Gastrocnemius medialis (tissue), 4 donors: ENCODE data around the gene ACVR2A.

Experiments
- POLR2A ChIP-seq, 2 donors: fragments of 450-650 bp; IDR thresholded peaks; one replicate each; pipeline ENCODE4 v1.6.1; 2017; ENCODE audit warnings: antibody characterized with exemption in 2 of 2, mild to moderate bottlenecking in 2 of 2, moderate library complexity in 2 of 2
- TF ChIP-seq, protein P1 (sequence below), 5 experiments: fragments of 450-650 bp in 3 of 5; fragments of 200-600 bp in 2 of 5; sonication (generic) in 2 of 5; IDR thresholded peaks in 4 of 5; conservative IDR thresholded peaks in 1 of 5; 1 replicate in 4 of 5; 2 replicates in 1 of 5; pipeline ENCODE4 v1.5.1; 2016 to 2019; ENCODE audit warnings: antibody characterized with exemption in 5 of 5, mild to moderate bottlenecking in 3 of 5, moderate library complexity in 3 of 5

- TF ChIP-seq, protein P1, sequence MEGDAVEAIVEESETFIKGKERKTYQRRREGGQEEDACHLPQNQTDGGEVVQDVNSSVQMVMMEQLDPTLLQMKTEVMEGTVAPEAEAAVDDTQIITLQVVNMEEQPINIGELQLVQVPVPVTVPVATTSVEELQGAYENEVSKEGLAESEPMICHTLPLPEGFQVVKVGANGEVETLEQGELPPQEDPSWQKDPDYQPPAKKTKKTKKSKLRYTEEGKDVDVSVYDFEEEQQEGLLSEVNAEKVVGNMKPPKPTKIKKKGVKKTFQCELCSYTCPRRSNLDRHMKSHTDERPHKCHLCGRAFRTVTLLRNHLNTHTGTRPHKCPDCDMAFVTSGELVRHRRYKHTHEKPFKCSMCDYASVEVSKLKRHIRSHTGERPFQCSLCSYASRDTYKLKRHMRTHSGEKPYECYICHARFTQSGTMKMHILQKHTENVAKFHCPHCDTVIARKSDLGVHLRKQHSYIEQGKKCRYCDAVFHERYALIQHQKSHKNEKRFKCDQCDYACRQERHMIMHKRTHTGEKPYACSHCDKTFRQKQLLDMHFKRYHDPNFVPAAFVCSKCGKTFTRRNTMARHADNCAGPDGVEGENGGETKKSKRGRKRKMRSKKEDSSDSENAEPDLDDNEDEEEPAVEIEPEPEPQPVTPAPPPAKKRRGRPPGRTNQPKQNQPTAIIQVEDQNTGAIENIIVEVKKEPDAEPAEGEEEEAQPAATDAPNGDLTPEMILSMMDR (IDR thresholded peaks at IDR 0.05 in 4 of 5, conservative IDR thresholded peaks at IDR 0.05 in 1 of 5), result no peak
- TF ChIP-seq POLR2A (IDR thresholded peaks at IDR 0.05), result no peak
Observed at GRCh38 chr2:147824620-147825019, 20.2 kb upstream of the ACVR2A start.
